ENCODE measurements around the gene SMCHD1.

DNA sequence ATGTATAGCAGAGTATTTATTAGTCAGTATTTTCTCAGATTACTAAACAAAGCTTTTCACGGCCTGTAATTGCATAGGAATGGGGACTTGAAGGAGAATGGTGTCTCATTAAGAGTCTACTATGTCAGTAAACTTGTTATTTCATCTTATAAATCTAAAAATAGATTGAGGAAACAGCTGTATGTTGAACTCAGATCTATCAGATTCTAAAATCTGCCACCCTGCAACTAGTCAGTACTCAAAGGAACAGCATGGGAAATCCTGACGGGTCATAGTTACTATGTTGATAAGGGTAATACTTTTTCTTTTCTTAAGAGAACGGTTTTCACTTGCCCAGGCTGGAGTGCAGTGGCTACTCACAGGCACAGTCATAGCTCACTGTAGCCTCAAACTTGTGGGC lies 121.1 kb downstream of the SMCHD1 start:
- TF ChIP-seq, protein P1, sequence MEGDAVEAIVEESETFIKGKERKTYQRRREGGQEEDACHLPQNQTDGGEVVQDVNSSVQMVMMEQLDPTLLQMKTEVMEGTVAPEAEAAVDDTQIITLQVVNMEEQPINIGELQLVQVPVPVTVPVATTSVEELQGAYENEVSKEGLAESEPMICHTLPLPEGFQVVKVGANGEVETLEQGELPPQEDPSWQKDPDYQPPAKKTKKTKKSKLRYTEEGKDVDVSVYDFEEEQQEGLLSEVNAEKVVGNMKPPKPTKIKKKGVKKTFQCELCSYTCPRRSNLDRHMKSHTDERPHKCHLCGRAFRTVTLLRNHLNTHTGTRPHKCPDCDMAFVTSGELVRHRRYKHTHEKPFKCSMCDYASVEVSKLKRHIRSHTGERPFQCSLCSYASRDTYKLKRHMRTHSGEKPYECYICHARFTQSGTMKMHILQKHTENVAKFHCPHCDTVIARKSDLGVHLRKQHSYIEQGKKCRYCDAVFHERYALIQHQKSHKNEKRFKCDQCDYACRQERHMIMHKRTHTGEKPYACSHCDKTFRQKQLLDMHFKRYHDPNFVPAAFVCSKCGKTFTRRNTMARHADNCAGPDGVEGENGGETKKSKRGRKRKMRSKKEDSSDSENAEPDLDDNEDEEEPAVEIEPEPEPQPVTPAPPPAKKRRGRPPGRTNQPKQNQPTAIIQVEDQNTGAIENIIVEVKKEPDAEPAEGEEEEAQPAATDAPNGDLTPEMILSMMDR (IDR thresholded peaks at IDR 0.05), result no peak
- no peak for TF ChIP-seq POLR2A (IDR thresholded peaks at IDR 0.05)

Measured in lower leg skin (tissue), 3 donors.